MCF 10A (cell line): Measurements from ENCODE around the gene GREB1. TPM values are rescaled to one million over a fixed set of nuclear protein-coding genes. Genes with fewer than 3 reads are reported as not detected.

Source experiments
- BruUV-seq: library from RNA; stranded (reverse); fragments of 400-500 nt; replicated peaks from 2 replicates; lab custom pipeline; 2021; lab: Mats Ljungman, UMichigan
- CTCF ChIA-PET: fragments of 300-600 bp; sonication (Branson Sonifier 250); formaldehyde crosslinking; extraction: SDS; loops from one replicate; lab custom pipeline; 2021; ENCODE audit warnings: antibody characterized with exemption, inconsistent platforms; lab: Yijun Ruan, JAX
- POLR2A ChIA-PET: fragments of 300-600, 350-650 bp; sonication (Branson Sonifier 250); formaldehyde crosslinking; extraction: SDS; loops from one replicate; lab custom pipeline; 2020; ENCODE audit warnings: antibody characterized with exemption, inconsistent platforms; lab: Yijun Ruan, JAX
- DNase-seq: peaks from one replicate; pipeline ENCODE4 v3.0.0-alpha.2; 2018; ENCODE audit not compliant: unreplicated experiment
- H3K27ac Mint-ChIP-seq: one replicate; pipeline ENCODE4 v1.8.0; 2022; ENCODE audit warnings: mild to moderate bottlenecking, low read depth, mixed read lengths; ENCODE audit not compliant: unreplicated experiment
- H3K27me3 Mint-ChIP-seq: one replicate; pipeline ENCODE4 v1.8.0; 2022; ENCODE audit warnings: mixed read lengths; ENCODE audit not compliant: insufficient read depth, unreplicated experiment
- H3K36me3 Mint-ChIP-seq: one replicate; pipeline ENCODE4 v1.8.0; 2022; ENCODE audit warnings: mild to moderate bottlenecking, moderate library complexity, mixed read lengths; ENCODE audit not compliant: insufficient read depth, unreplicated experiment
- H3K4me1 Mint-ChIP-seq: one replicate; pipeline ENCODE4 v1.8.0; 2022; ENCODE audit warnings: mixed read lengths; ENCODE audit not compliant: insufficient read depth, unreplicated experiment
- H3K4me3 Mint-ChIP-seq: one replicate; pipeline ENCODE4 v1.8.0; 2022; ENCODE audit warnings: mild to moderate bottlenecking, moderate library complexity, mixed read lengths; ENCODE audit not compliant: unreplicated experiment
- H3K9me3 Mint-ChIP-seq: one replicate; pipeline ENCODE4 v1.8.0; 2022; ENCODE audit warnings: mixed read lengths; ENCODE audit not compliant: unreplicated experiment
- intact Hi-C: fragments of 100-400 bp; cut with micrococcal nuclease; formaldehyde crosslinking; loops from 2 replicates; pipeline ENCODE4 v1.14.1; 2022
- total RNA-seq: library from RNA; stranded (reverse); gene quantifications from 2 replicates; pipeline ENCODE4 v1.2.3, GENCODE V29; 2022
- TF ChIP-seq, protein P1 (sequence below): fragments of 200-600 bp; IDR thresholded peaks from one replicate; pipeline ENCODE4 v1.8.0; 2022; ENCODE audit warnings: antibody characterized with exemption, mild to moderate bottlenecking; ENCODE audit not compliant: unreplicated experiment

GREB1 gene
- total RNA-seq, 1 experiment from 2014 or later: 1.7 TPM

DNA sequence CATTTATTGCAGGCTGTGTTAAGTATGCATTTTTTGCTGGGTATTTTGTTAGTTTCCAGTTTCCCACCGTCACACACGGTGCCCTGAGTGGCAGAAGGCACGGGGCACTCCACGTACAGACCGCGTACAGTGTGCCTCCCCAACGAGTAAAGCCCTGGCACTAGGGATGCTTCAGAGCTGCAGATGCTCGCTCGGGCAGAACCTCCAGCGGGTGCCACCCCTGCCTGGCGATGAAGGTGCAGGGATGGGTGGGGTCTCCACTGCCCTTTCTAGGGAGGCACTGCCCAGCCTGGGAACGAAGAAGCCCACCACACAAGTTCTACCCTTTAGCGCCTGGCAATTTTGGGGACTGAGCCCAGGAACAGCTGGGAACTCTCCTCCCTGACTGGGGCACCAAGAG is 4.1 kb downstream of the GREB1 start:
- H3K27ac Mint-ChIP-seq: no peak overlapping the region
- peaks cover 58% of the 10 kb centered on the region for H3K4me1 Mint-ChIP-seq
- H3K27me3 Mint-ChIP-seq: peaks cover 10% of the 10 kb centered on the region
- POLR2A ChIA-PET: no interaction called here
- intact Hi-C loops: no loop called here
- CTCF ChIA-PET: interaction anchor here (0.6 to 1.7 kb wide), 2 partner anchors 45 to 698 kb away, joined by 3 to 6 read pairs; no protein-coding TSS in a partner anchor
- H3K36me3 Mint-ChIP-seq: no peaks in the 10 kb centered on the region
- no peak overlapping the region for H3K4me3 Mint-ChIP-seq
- TF ChIP-seq, protein P1, sequence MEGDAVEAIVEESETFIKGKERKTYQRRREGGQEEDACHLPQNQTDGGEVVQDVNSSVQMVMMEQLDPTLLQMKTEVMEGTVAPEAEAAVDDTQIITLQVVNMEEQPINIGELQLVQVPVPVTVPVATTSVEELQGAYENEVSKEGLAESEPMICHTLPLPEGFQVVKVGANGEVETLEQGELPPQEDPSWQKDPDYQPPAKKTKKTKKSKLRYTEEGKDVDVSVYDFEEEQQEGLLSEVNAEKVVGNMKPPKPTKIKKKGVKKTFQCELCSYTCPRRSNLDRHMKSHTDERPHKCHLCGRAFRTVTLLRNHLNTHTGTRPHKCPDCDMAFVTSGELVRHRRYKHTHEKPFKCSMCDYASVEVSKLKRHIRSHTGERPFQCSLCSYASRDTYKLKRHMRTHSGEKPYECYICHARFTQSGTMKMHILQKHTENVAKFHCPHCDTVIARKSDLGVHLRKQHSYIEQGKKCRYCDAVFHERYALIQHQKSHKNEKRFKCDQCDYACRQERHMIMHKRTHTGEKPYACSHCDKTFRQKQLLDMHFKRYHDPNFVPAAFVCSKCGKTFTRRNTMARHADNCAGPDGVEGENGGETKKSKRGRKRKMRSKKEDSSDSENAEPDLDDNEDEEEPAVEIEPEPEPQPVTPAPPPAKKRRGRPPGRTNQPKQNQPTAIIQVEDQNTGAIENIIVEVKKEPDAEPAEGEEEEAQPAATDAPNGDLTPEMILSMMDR: no peak
- no TSS peak for BruUV-seq
- no peak for DNase-seq
- H3K9me3 Mint-ChIP-seq: no peaks in the 10 kb centered on the region

DNA sequence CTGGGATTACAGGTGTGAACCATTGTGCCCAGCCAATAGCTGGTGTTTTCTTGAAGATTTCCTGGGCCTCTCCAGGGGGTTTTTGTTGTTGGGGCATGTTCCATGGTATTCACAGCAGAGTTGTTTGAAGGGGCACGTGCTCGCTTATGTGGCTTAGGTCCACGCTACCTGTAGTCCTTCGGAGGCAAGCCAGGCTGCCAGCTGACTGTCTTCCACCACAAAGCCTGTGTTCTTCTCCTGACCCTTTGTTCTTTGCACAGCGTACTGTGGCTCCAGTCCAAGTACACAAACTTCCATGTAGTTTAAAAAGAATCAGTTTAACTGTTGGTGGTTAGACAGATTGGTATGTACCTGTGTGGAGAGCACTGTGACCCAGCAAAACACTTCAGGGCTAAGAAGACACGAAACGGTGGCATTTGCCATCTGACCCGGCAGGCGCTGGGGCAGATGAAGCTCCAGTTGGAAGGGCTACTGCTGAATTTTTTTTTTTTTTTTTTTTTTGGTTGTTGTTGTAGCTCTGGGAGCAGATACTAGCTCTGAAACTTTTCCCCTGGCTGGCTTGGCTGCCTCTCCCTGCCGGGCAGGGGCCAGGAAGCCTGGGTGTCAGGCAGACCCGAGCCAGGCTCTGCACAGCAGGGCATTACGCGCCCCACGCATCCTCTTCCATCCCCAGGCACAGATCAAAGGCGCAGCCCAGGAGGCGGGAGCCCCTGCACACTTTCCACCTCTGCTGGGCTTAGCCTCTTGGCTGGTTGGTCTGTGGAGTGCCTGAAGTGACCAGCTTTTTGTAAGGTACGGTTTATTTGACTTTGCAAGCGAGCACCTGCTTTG is 5.7 kb downstream of the GREB1 start:
- peaks cover 42% of the 10 kb centered on the region for H3K4me1 Mint-ChIP-seq
- TF ChIP-seq, protein P1: no peak
- no TSS peak for BruUV-seq
- no peaks in the 10 kb centered on the region for H3K9me3 Mint-ChIP-seq
- peak overlapping the region; percentile 3 for H3K27ac Mint-ChIP-seq
- peak; percentile 56 for DNase-seq
- H3K27me3 Mint-ChIP-seq: peaks cover 10% of the 10 kb centered on the region
- no peaks in the 10 kb centered on the region for H3K36me3 Mint-ChIP-seq
- ChIA-PET POLR2A (interaction anchor here (0.8 to 1.4 kb wide), 6 partner anchors 11 to 73 kb away, joined by 3 to 5 read pairs (median 3); partner anchors contain the start of gene E2F6), CTCF (interaction anchor here (0.5 to 2.1 kb wide), 8 partner anchors 14 to 569 kb away, joined by 3 to 10 read pairs (median 4); no protein-coding TSS in a partner anchor)
- H3K4me3 Mint-ChIP-seq: peak overlapping the region; percentile 69
- intact Hi-C loops: no loop called here

DNA sequence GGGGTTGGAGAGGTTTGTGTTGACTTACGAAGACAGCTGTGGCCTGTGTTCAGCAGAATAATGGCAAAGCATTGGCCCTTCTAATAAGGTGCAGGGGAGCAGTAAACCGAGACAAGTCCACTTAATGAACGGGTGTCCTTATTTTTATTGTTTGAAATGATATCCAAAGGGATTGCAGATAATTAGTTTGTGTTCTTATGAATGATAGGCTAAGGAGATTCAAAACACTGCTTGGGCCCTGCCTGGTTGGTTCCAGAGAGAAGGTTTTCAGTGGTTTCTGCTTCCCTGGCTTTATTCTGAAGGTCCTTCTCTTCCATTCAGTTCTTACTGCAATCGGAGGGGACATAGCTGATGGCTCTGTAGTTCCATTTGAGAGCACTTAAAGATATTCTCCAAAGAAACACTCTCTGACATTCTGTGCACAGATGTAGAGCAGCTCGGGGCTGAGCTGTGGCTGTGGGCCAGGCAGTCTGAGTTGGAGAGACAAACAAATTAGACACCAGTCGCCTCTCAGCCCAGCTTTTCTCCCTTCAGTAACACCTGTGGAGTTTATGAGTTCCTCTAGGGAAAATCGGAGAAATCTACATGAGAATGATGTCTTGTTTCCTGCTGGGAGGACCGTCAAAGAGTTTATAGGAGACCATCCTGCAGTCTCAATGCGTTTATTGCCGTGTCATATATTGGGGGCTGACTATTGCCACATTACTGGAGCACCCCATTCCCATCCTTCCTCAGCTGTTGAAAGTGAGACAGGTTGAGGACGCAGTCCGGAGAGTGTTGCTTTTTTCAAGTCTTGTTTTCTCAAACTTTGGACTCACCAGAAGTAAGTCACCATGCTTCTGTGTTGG is 6.5 kb downstream of the GREB1 start:
- Mint-ChIP-seq H3K4me1 (peaks cover 38% of the 10 kb centered on the region), H3K27me3 (peaks cover 10% of the 10 kb centered on the region), H3K4me3 (peak overlapping the region; percentile 69), H3K9me3 (no peaks in the 10 kb centered on the region), H3K36me3 (no peaks in the 10 kb centered on the region), H3K27ac (no peak overlapping the region)
- ChIA-PET POLR2A (interaction anchor here (1.3 to 1.4 kb wide), 3 partner anchors 12 to 74 kb away, joined by 3 to 5 read pairs (median 3); partner anchors contain the start of gene E2F6), CTCF (interaction anchor here (0.6 to 2.1 kb wide), 7 partner anchors 14 to 71 kb away, joined by 3 to 10 read pairs (median 4); no protein-coding TSS in a partner anchor)
- BruUV-seq: no TSS peak
- intact Hi-C loops: no loop called here
- DNase-seq: no peak
- TF ChIP-seq, protein P1: no peak
